HS-5 (cell line): Measurements from ENCODE around the gene ZC3H4.

Source experiments
- DNase-seq: peaks from one replicate; pipeline ENCODE4 v3.0.0-alpha.2; 2012; ENCODE audit warnings: low read depth

The ZC3H4 gene

GRCh38 chr19:47112997-47113849 lies at the start of gene ZC3H4:
Gene ZC3H4 (minus strand): TSS chr19:47113776. CDS start chr19:47112584, 1,192 bp downstream.
- DNase-seq, result peak; percentile 97

- no peak for DNase-seq
Observed at GRCh38 chr19:47161876-47162489, 48.4 kb upstream of the ZC3H4 start.

GRCh38 chr19:47158879-47159503 lies 45.4 kb upstream of the ZC3H4 start:
- DNase-seq, result no peak

GRCh38 chr19:47158367-47158791 lies 44.8 kb upstream of the ZC3H4 start:
- no peak for DNase-seq

GRCh38 chr19:47157431-47158321 lies 44.1 kb upstream of the ZC3H4 start:
- no peak for DNase-seq

- DNase-seq, result no peak
Observed at GRCh38 chr19:47156861-47157430, 43.4 kb upstream of the ZC3H4 start.

- no peak for DNase-seq
Observed at GRCh38 chr19:47155148-47155547, 41.6 kb upstream of the ZC3H4 start.

GRCh38 chr19:47153266-47153665 lies 39.7 kb upstream of the ZC3H4 start:
- no peak for DNase-seq

- no peak for DNase-seq
Observed at GRCh38 chr19:47152632-47153031, 39.1 kb upstream of the ZC3H4 start.

GRCh38 chr19:47152205-47152604 lies 38.6 kb upstream of the ZC3H4 start:
- DNase-seq, result no peak

- DNase-seq, result no peak
Observed at GRCh38 chr19:47151627-47152026, 38.1 kb upstream of the ZC3H4 start.

GRCh38 chr19:47146920-47147319 lies 33.3 kb upstream of the ZC3H4 start:
- DNase-seq, result no peak

GRCh38 chr19:47145639-47146486 lies 32.3 kb upstream of the ZC3H4 start:
- DNase-seq, result no peak

- no peak for DNase-seq
Observed at GRCh38 chr19:47144630-47145029, 31.1 kb upstream of the ZC3H4 start.

- no peak for DNase-seq
Observed at GRCh38 chr19:47143322-47144073, 29.9 kb upstream of the ZC3H4 start.

- peak; percentile 20 for DNase-seq
Observed at GRCh38 chr19:47142779-47143178, 29.2 kb upstream of the ZC3H4 start.

- DNase-seq, result no peak
Observed at GRCh38 chr19:47141695-47142094, 28.1 kb upstream of the ZC3H4 start.

- peak; percentile 26 for DNase-seq
Observed at GRCh38 chr19:47141252-47141651, 27.7 kb upstream of the ZC3H4 start.

- no peak for DNase-seq
Observed at GRCh38 chr19:47135156-47135555, 21.6 kb upstream of the ZC3H4 start.

GRCh38 chr19:47134545-47134944 lies 21.0 kb upstream of the ZC3H4 start:
- no peak for DNase-seq
